UCSD-AML1 (cell line): ENCODE measurements around the gene CDK5RAP1.

Source experiments
- DNase-seq: peaks from one replicate; lab custom pipeline; 2025; ENCODE audit not compliant: unreplicated experiment; lab: John Stamatoyannopoulos, UW

The CDK5RAP1 gene

GRCh38 chr20:33336375-33336774 is 64.9 kb downstream of the CDK5RAP1 start:
- DNase-seq = no peak

- no peak for DNase-seq
These were observed 67.2 kb downstream of the CDK5RAP1 start for GRCh38 chr20:33334111-33334510.

- no peak for DNase-seq
These were observed 67.7 kb downstream of the CDK5RAP1 start for GRCh38 chr20:33333616-33334015.

DNA sequence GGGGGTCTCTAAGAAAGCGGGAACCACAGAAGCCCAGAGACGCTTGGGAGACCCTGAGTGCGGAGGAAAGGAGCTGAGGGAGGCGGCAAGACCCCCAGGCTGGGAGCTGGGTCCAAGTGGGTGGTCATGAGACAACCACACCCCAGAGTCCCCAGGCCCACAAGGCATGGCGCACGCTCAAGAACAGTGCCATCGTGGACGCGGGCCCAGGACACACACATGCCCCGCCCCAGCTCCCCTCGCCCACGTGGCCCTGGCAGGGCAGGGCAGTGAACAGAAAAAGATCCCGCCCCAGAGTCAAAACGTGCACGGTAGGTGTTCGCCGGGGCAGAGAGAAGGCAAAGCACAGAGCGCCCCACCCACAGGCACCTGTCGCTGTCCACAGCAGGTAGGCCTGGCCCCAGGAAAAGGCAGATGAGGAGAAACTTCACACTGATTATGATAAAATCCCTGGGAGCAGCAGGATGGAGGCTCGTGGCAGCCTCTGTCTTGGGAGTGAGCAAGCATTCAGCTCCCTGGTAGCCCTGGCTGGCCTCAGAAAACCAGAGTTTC is 68.3 kb downstream of the CDK5RAP1 start:
- no peak for DNase-seq

DNA sequence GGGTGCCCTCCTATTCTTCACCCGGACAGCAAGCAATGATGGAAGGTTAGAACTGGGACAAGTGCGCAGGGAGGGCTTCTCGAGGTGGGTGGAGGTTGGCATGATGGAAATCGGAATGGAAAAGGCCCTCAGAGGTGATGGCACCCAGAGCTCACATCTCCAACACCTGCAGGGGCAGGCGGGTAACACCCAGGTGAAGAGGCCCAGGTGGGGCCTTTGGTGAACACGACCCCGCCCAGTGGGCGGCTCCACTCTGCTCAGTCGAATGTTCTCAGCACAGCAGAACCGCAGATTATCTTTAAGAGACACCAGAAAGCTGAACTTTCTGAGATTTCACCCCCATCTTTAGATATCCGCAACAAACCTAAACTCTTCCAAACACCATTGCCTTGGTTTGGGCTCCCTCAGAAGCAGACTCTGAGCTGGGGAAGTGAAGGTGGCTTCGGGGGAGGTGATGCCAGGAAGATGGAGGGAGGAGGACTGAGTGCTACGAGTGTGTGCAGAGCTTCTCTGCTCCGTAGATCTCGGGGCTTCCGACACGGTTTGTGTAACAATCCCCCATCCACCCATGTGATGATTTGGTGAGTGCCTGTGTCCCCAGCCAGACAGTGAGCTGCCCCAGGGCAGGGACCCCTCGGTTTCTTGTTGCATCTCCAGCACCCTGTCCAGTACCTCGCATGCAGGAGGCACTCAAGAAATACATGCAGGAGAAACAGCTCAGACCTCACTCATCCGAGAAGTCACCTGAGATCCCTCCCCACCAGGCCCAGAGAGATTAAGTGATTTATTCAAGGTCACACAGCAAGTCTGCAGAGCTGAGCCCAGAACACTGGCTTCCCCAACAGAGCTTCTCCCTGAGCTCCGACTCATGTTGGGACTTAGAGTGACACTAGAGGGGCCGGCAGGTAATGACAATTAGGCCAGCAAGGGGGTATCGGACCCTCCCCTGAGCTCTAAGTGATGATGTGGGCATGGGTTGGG is 72.9 kb downstream of the CDK5RAP1 start:
- DNase-seq = no peak

GRCh38 chr20:33325350-33325749 is 76.0 kb downstream of the CDK5RAP1 start:
- no peak for DNase-seq

DNA sequence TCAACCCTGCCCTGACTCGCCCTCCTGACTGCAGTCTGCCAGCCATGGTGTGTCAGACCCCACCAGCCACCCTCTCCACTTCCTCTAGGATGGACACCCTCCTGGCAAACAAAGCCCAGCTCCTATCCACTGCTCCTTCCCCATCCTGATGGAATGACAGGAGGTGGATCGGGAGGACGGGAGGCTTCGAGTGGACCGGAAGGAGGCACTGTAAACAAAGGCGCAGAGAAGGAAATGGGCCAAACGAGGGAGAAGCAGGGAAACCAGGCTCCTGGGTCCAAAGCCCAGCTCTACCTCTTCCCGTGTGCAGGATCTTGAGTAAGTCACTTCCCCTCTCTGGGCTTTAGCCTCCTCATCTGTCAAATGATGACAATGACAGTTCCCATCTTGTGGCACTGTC is 78.1 kb downstream of the CDK5RAP1 start:
- no peak for DNase-seq

GRCh38 chr20:33322456-33322855 is 78.9 kb downstream of the CDK5RAP1 start:
- DNase-seq = no peak

DNA sequence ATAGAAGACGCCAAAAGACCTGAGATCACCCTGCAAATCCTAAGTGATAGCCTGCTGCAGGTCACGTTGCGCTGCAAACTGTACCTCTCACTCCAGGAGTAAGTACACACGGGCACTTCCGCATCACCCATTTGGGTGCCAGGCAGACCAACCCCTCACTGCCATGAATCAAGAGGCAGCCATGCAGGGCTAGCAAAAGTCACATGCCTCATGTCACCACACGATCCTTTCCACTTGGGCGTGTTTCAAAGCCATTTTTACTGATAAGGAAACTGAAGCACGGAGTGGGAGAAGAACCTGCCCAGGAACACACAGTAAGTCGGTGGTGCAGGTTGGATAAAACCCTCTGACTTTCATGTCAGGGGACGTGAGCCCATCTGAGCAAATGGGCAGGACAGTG is 81.3 kb downstream of the CDK5RAP1 start:
- DNase-seq = no peak

DNA sequence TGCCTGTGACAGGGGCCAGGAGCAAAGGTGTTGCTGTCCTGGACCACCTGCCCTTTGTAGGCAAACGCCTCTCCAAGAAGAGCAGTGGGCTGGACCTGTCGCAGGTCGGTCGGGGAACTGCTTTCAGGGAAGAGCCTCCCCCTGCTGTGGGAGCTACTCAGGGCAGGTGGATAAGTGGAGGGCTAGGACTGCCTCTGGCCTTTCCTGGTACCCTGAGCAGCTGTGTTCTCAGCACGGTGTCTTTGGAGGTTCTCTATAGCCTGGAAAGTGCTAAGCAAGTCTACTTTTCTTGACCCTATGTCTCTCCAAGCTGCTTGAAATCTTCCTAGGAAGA is 83.3 kb downstream of the CDK5RAP1 start:
- no peak for DNase-seq

DNA sequence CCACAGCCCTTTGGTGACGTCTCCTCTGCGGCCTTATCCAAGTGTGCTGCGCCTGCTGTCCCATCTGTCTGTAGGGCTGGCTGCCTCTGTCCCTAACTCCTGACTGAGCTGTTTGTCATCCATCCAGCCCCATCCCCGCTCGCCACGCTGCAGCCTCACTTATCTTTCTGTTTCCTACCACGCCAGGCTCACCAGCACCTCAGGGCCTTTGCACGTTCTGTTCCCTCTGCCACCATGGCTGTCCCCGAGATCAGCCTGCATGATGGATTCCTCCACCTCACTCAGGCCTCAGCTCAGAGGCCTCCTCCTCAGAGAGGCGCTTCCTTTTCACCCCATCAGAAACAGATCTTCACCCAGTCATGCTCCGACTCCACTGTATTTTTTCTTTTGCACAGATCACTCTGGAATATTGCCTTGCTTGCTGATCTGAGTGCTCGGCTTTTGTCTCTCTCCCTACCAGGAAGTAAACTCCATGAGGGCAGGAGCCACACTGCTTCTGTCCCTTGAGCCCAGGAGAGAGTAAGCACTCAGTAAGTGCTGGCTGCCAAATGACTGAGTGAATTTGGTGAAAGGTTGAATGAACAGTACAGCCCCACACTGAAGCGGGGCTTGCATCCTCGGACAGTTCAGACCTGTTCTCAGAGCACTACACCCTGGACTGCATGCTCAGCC is 83.8 kb downstream of the CDK5RAP1 start:
- no peak for DNase-seq

DNA sequence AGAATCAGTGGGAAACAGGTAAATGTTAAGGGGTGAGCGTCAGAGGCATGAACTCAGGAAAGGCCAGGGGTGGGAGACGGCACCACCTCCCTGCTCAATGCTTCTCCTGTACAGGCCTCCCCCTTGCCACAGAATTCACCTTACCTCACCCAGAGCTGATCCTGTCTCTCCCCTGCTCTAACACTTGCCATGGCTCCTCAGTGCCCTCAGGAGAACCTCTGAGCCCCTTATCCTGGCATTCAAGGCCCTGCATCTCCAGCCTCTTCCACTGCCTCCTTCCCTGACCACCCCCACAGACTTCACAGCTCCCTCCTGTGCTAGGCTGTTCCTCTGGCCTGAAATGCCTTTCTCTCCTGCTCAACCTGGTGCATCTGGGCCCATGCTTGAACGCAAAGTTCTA is 84.4 kb downstream of the CDK5RAP1 start:
- no peak for DNase-seq

DNA sequence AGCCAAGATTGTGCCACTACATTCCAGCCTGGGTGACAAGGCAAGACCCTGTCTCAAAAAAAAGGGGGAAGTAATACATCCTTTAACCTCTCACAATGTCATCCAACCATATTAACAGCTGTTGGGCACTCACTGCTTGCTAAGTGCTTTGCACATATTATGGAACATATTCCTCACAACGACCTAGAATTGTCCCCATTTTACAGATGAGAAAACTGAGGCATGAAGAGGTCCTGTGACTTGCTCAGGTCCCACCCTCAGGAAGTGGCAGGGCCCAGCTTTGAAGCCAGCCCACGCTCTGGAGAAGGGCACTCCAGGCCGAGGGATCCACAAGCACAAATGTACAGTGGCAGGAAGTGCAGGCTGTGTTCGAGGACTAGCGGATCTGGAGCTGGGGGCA is 85.0 kb downstream of the CDK5RAP1 start:
- no peak for DNase-seq

GRCh38 chr20:33313686-33314314 is 87.5 kb downstream of the CDK5RAP1 start:
- DNase-seq = no peak

DNA sequence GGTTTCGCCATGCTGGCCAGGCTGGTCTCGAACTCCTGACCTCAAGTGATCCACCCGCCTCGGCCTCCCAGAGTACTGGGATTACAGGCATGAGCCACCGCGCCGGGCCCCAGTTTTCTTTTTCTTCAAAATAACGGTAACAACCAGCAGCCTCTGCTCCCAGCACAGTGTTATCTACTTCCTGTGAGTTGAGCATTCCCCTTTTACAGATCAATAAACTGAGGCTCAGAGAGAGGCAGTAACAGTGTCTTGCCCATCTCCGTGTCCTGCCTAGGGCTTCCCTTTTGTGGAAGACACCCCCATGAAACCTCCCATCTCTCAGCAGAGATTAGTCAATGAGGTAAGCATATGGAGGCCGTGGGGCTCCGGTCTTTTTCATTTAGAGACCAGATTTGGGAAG is 88.7 kb downstream of the CDK5RAP1 start:
- DNase-seq = no peak

- no peak for DNase-seq
These were observed 89.3 kb downstream of the CDK5RAP1 start for GRCh38 chr20:33311996-33312395.

- no peak for DNase-seq
These were observed 90.3 kb downstream of the CDK5RAP1 start for GRCh38 chr20:33311011-33311410.

DNA sequence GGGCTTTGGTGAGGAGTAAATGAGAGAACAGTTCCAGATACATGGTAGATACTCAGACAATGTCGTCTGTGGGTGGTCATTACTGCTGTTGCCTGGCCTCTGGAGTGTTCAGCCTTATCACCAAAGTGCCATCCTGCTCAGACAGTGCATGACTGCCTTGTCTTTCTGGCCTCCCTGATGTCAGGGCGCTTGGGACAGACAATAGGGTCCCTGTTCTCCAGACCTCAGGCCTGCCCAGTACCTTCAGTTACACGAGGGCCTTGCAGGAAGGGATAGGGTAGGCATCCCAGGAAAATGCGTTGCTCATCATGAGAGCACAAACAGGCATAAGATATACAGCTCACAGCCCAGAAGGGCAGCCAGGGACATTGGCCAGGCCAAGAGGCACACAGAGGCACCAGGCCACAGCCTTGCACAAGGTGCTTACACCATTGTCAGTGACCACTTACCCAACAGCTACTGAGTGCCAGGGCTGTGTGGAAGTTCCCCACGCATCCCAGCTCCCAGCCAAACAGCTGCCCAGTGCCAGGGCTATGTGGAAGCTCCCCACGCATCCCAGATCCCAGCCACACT is 90.9 kb downstream of the CDK5RAP1 start:
- no peak for DNase-seq

- DNase-seq = no peak
These were observed 91.7 kb downstream of the CDK5RAP1 start for GRCh38 chr20:33309631-33310030.
